Thyroid gland (tissue), 4 donors: ENCODE measurements around the gene RHO. TPM values are rescaled to one million over a fixed set of nuclear protein-coding genes. Genes with fewer than 3 reads are reported as not detected.
"Not testable (repeated sequence)": the region's sequence is repeated elsewhere in the genome, so short reads cannot be mapped to it uniquely, and the experiment has no call there.

Experiments used
- DNase-seq, 2 donors: peaks; one replicate each; pipeline ENCODE4 v3.0.0-alpha.2; 2019
- H3K27ac ChIP-seq, 3 donors: fragments of 200-600 bp; sonication (generic); 1 replicate in 2 of 3; 2 replicates in 1 of 3; pipeline ENCODE4 v1.5.1; 2016 to 2019; ENCODE audit warnings: mild to moderate bottlenecking in 1 of 3, moderate library complexity in 1 of 3
- H3K27me3 ChIP-seq: fragments of 200-600 bp; sonication (generic); one replicate; pipeline ENCODE4 v1.5.1; 2019
- H3K36me3 ChIP-seq, 2 donors: fragments of 200-600 bp; sonication (generic); one replicate each; pipeline ENCODE4 v1.5.1; 2016 to 2019
- H3K4me1 ChIP-seq, 2 donors: fragments of 200-600 bp; sonication (generic); one replicate each; pipeline ENCODE4 v1.5.1; 2017 to 2019
- H3K4me3 ChIP-seq, 3 donors: fragments of 200-600 bp; sonication (generic); replicated peaks in 1 of 3; 1 replicate in 2 of 3; 2 replicates in 1 of 3; pipeline ENCODE4 v1.5.1; 2016; ENCODE audit warnings: mild to moderate bottlenecking in 1 of 3
- H3K9me3 ChIP-seq: fragments of 200-600 bp; sonication (generic); one replicate; pipeline ENCODE4 v1.5.1; 2017
- POLR2A ChIP-seq, 2 donors: fragments of 450-650 bp; IDR thresholded peaks; one replicate each; pipeline ENCODE4 v1.6.1; 2017; ENCODE audit warnings: antibody characterized with exemption in 2 of 2, mild to moderate bottlenecking in 2 of 2, moderate library complexity in 1 of 2
- WGBS, 2 donors: methylation state at CpG; one replicate each; pipeline ENCODE4 v1.1.5; 2017; 5-methylcytosine and 5-hydroxymethylcytosine counted together
- intact Hi-C: fragments of 100-400 bp; cut with DNase I; formaldehyde crosslinking; loops from one replicate; pipeline ENCODE4 v1.15.1; 2023
- total RNA-seq, 4 donors: library from RNA; depleted of rRNA; stranded (reverse); fragments of >200 nt; gene quantifications; one replicate each; pipeline ENCODE4 v1.2.3, GENCODE V29; 2016
- TF ChIP-seq, protein P1 (sequence below), 6 experiments: fragments of 200-600 bp in 3 of 6; fragments of 450-650 bp in 3 of 6; sonication (generic) in 3 of 6; IDR thresholded peaks; one replicate each; pipeline ENCODE4 v1.5.1; 2016 to 2019; ENCODE audit warnings: antibody characterized with exemption in 6 of 6, mild to moderate bottlenecking in 2 of 6, inconsistent platforms in 1 of 6, moderate library complexity in 1 of 6

The RHO gene
- total RNA-seq, result not detected

DNA sequence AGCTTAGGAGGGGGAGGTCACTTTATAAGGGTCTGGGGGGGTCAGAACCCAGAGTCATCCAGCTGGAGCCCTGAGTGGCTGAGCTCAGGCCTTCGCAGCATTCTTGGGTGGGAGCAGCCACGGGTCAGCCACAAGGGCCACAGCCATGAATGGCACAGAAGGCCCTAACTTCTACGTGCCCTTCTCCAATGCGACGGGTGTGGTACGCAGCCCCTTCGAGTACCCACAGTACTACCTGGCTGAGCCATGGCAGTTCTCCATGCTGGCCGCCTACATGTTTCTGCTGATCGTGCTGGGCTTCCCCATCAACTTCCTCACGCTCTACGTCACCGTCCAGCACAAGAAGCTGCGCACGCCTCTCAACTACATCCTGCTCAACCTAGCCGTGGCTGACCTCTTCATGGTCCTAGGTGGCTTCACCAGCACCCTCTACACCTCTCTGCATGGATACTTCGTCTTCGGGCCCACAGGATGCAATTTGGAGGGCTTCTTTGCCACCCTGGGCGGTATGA, at the start of gene RHO:
TSS of gene RHO (plus strand) at position 51 of the 512 bp plus-strand sequence. CDS start at position 146, 95 bp downstream.
- intact Hi-C loops, result no loop called here
- Histone ChIP-seq H3K36me3 (no peaks in the 10 kb centered on the region), H3K9me3 (no peaks in the 10 kb centered on the region), H3K27ac (no peak within 1 kb of the TSS), H3K4me3 (no peak within 1 kb of the TSS), H3K4me1 (no peaks in the 10 kb centered on the region), H3K27me3 (no peaks in the 10 kb centered on the region)
- DNase-seq, result no peak
- TF ChIP-seq, protein P1, sequence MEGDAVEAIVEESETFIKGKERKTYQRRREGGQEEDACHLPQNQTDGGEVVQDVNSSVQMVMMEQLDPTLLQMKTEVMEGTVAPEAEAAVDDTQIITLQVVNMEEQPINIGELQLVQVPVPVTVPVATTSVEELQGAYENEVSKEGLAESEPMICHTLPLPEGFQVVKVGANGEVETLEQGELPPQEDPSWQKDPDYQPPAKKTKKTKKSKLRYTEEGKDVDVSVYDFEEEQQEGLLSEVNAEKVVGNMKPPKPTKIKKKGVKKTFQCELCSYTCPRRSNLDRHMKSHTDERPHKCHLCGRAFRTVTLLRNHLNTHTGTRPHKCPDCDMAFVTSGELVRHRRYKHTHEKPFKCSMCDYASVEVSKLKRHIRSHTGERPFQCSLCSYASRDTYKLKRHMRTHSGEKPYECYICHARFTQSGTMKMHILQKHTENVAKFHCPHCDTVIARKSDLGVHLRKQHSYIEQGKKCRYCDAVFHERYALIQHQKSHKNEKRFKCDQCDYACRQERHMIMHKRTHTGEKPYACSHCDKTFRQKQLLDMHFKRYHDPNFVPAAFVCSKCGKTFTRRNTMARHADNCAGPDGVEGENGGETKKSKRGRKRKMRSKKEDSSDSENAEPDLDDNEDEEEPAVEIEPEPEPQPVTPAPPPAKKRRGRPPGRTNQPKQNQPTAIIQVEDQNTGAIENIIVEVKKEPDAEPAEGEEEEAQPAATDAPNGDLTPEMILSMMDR (IDR thresholded peaks at IDR 0.05), result no peak
- TF ChIP-seq POLR2A (IDR thresholded peaks at IDR 0.05), result no peak
- WGBS, 2 donors, result 94 to 95% methylated on average over 13 to 18 of the region's 18 CpGs

DNA sequence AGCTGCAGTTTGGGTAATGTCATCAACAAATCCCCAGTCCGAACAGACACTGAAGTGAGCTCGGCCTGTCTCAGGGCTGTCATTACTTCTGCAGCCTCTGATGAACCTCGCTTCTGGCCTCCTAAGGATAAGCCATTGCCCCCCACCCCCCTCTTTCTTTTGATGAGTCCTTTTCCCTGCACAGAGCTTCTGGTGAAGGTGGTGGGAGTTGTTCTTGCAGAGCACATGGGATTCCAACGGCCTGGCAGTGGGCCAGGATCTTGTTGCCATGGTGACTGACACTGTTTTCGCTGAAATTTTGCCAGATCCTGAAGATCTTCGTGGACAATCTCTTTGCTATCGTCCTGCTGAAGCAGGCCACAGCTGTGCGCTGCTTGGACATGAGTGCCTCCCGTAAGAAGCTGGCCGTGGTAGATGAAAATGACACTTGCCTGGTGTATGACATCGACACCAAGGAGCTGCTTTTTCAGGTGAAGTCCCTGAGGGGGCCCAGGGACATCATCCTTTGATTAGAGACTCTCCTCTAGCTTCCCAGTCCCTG, 47.1 kb upstream of the RHO start:
- H3K4me3 ChIP-seq, H3K9me3 ChIP-seq, H3K27me3 ChIP-seq: not testable (repeated sequence)
- peaks cover 0 to 28% of the 10 kb centered on the region in 2 donors for H3K4me1 ChIP-seq
- 45 to 68% methylated on average over 4 to 6 of the region's 11 CpGs for WGBS, 2 donors
- intact Hi-C loops, result loop anchor here (10.0 kb wide), 1 partner anchor 344 kb away; no protein-coding TSS in a partner anchor
- peaks cover 20 to 36% of the 10 kb centered on the region in 2 donors for H3K36me3 ChIP-seq
- peak; percentile 35 to 42 for DNase-seq
- peak overlapping the region in 1 of 3 donors; percentile 41 for H3K27ac ChIP-seq

DNA sequence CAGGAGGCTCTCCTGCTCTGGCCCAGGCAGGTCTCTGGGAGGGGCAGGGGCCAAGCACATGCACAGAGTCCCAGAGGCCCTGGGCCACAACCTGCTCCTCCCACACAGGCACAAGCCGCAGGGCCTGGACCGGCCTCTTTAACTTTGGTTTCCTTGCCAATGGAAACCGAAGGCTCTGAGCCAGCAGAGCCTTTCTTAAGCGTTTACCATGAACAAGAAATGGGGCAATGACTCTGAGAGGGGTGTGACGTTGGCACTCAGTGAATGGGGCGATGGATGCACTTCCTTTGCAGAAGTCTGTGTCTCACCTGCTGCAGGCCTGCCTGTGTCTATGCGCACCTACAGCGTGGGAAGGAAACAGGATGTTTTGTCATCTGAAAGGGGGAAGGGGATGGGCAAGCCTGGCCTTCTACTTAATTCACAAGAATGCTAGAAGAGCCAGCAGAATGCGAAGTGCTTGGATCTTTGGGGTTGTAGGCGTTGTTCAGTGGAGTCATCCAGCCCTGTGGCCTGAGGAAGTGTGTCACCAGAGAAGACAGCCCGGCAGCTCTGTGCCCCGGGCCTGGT, 46.6 kb upstream of the RHO start:
- WGBS, 2 donors, result 56 to 58% methylated on average over 11 to 12 of the region's 12 CpGs
- Histone ChIP-seq H3K4me3 (no peak overlapping the region), H3K4me1 (peaks cover 0 to 33% of the 10 kb centered on the region in 2 donors), H3K27ac (peak overlapping the region in 1 of 3 donors; percentile 41), H3K36me3 (peaks cover 14 to 31% of the 10 kb centered on the region in 2 donors), H3K27me3 (no peaks in the 10 kb centered on the region), H3K9me3 (no peaks in the 10 kb centered on the region)
- DNase-seq, result peak; percentile 27 to 28
- intact Hi-C loops, result loop anchor here (10.0 kb wide), 1 partner anchor 343 kb away; no protein-coding TSS in a partner anchor
- no peak for TF ChIP-seq POLR2A (IDR thresholded peaks at IDR 0.05)
- TF ChIP-seq, protein P1 (IDR thresholded peaks at IDR 0.05), result no peak

DNA sequence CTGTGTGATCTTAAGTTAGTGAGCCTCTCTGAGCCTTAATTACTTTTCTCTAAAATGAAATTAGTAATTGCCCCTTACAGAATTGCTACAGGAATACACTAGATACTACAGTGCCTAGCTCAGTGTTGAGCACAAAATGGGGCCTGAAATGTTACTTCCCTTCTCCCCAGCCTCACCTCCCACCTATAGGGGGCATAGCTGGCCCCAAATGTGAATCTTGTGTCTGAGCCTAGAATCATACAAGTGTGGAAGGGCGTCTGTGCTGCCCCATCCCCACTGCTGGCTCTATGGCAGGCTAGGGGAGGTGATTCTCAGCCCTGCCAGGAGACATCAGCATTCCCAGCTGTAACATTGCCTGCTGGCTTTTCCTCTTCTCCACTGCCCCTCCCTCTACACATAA, 45.7 kb upstream of the RHO start:
- H3K27ac ChIP-seq, result peak overlapping the region in 1 of 3 donors; percentile 41
- no peak for DNase-seq
- TF ChIP-seq, protein P1 (IDR thresholded peaks at IDR 0.05), result no peak
- TF ChIP-seq POLR2A (IDR thresholded peaks at IDR 0.05), result no peak
- no peak overlapping the region for H3K4me3 ChIP-seq
- peaks cover 12 to 22% of the 10 kb centered on the region in 2 donors for H3K36me3 ChIP-seq
- H3K4me1 ChIP-seq, result peaks cover 0 to 33% of the 10 kb centered on the region in 2 donors
- intact Hi-C loops, result loop anchor here (10.0 kb wide), 1 partner anchor 342 kb away; no protein-coding TSS in a partner anchor
- H3K27me3 ChIP-seq, result no peaks in the 10 kb centered on the region
- H3K9me3 ChIP-seq, result no peaks in the 10 kb centered on the region
- 88 to 100% methylated on average over 1 of the region's 1 CpG for WGBS, 2 donors

DNA sequence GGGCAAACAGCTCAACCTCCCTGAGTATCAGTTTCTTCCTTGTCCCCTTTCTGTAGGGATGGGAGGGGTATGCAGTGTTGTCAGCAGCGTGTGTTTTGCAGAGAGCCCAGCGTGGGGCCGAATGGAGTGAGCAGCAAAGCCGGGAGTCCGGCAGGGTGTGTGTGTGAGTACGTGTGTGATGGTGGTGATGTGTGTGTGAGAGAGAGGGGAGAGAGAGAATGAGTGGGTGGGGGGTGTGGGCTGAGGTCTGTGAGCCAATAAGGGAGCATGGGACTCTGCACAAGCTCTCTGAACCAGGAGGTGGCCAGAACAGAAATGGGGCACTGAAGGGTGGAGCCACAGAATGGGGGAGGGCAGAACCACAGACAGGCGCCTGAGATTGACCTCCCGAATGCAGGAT, 44.6 kb upstream of the RHO start:
- WGBS, 2 donors, result 88 to 92% methylated on average over 8 of the region's 8 CpGs
- intact Hi-C loops, result loop anchor here (10.0 kb wide), 1 partner anchor 341 kb away; no protein-coding TSS in a partner anchor
- Histone ChIP-seq H3K27ac (no peak overlapping the region), H3K4me1 (peaks cover 0 to 33% of the 10 kb centered on the region in 2 donors), H3K9me3 (no peaks in the 10 kb centered on the region), H3K36me3 (peaks cover 5 to 15% of the 10 kb centered on the region in 2 donors), H3K4me3 (no peak overlapping the region), H3K27me3 (no peaks in the 10 kb centered on the region)
- no peak for DNase-seq
- TF ChIP-seq POLR2A (IDR thresholded peaks at IDR 0.05), result no peak
- TF ChIP-seq, protein P1 (IDR thresholded peaks at IDR 0.05), result no peak

DNA sequence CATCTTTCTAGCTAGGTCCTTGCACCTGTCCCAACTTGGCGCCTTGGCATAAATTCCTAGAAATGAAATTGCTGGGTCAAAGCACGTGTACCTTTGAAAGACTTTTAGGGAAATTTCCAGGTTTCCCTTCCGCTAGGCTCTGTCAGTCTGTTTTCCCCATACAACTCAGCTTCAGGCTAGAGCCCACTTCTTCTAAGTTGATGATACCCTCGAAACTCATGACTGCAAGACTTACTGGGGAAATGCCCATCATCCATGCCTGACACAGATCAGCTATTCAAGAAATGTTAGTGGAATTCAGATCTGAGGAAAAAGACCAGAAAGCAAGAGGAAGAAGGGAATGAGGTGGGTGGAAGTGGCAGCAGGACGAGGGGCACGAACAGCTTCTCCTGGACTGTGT, 43.3 kb upstream of the RHO start:
- H3K4me1 ChIP-seq, result peaks cover 0 to 36% of the 10 kb centered on the region in 2 donors
- intact Hi-C loops, result loop anchor here (10.0 kb wide), 1 partner anchor 340 kb away; no protein-coding TSS in a partner anchor
- not testable (repeated sequence) for H3K4me3 ChIP-seq, DNase-seq, H3K9me3 ChIP-seq, H3K27me3 ChIP-seq
- H3K27ac ChIP-seq, result peak overlapping the region in 1 of 3 donors; percentile 66
- H3K36me3 ChIP-seq, result peaks cover 5 to 10% of the 10 kb centered on the region in 2 donors
- 91 to 94% methylated on average over 6 of the region's 6 CpGs for WGBS, 2 donors
